Breast epithelium (tissue), 4 donors: ENCODE measurements around the gene PRKAA2. TPM values are rescaled to one million over a fixed set of nuclear protein-coding genes. Genes with fewer than 3 reads are reported as not detected.

Experiments used
- DNase-seq, 2 donors: peaks; one replicate each; pipeline ENCODE4 v3.0.0-alpha.2; 2019; ENCODE audit warnings: low spot score in 2 of 2
- H3K27ac ChIP-seq, 2 donors: fragments of 200-600 bp; sonication (generic) in 1 of 2; one replicate each; pipeline ENCODE4 v1.5.1; 2016 to 2019; ENCODE audit warnings: mild to moderate bottlenecking in 1 of 2
- H3K27me3 ChIP-seq, 2 donors: fragments of 200-600 bp; sonication (generic) in 1 of 2; one replicate each; pipeline versions ENCODE4 v1.5.1 to v1.6.0; 2017 to 2019; ENCODE audit warnings: control low read depth in 1 of 2, mild to moderate bottlenecking in 1 of 2
- H3K36me3 ChIP-seq: fragments of 200-600 bp; one replicate; pipeline ENCODE4 v1.5.1; 2019
- H3K4me1 ChIP-seq, 2 donors: fragments of 200-600 bp; sonication (generic); one replicate each; pipeline ENCODE4 v1.5.1; 2016 to 2019; ENCODE audit warnings: control low read depth in 1 of 2
- H3K4me3 ChIP-seq, 3 donors: fragments of 200-600 bp; sonication (generic); 1 replicate in 2 of 3; 2 replicates in 1 of 3; pipeline ENCODE4 v1.5.1; 2016 to 2019; ENCODE audit warnings: mild to moderate bottlenecking in 3 of 3, moderate library complexity in 2 of 3
- H3K9me3 ChIP-seq, 2 donors: fragments of 200-600 bp; sonication (generic) in 1 of 2; one replicate each; pipeline ENCODE4 v1.5.1; 2016 to 2019; ENCODE audit warnings: control low read depth in 1 of 2
- POLR2A ChIP-seq: fragments of 450-650 bp; IDR thresholded peaks from one replicate; pipeline ENCODE4 v1.6.1; 2016; ENCODE audit warnings: antibody characterized with exemption, mild to moderate bottlenecking, moderate library complexity
- POLR2AphosphoS5 ChIP-seq, 3 donors: sonication (generic); formaldehyde crosslinking; IDR thresholded peaks; one replicate each; pipeline ENCODE4 v1.6.1; 2017; ENCODE audit warnings: antibody characterized with exemption in 3 of 3
- intact Hi-C: fragments of 100-400 bp; cut with DNase I; formaldehyde crosslinking; loops from one replicate; pipeline ENCODE4 v1.15.1; 2023; ENCODE audit warnings: low total_unique reads
- total RNA-seq, 3 donors: library from RNA; depleted of rRNA; stranded (reverse); fragments of >200 nt; gene quantifications; one replicate each; pipeline ENCODE4 v1.1.0, GENCODE V29; 2016
- TF ChIP-seq, protein P1 (sequence below), 3 donors: fragments of 450-650 bp; IDR thresholded peaks; one replicate each; pipeline ENCODE4 v1.5.1; 2016 to 2017; ENCODE audit warnings: antibody characterized with exemption in 3 of 3, mild to moderate bottlenecking in 3 of 3, moderate library complexity in 3 of 3

PRKAA2 gene
- total RNA-seq, 3 donors from 2014 or later = 2.4 to 11.8 (median 6.6) TPM

- no peaks in the 10 kb centered on the region for H3K4me1 ChIP-seq
- TF ChIP-seq, protein P1, sequence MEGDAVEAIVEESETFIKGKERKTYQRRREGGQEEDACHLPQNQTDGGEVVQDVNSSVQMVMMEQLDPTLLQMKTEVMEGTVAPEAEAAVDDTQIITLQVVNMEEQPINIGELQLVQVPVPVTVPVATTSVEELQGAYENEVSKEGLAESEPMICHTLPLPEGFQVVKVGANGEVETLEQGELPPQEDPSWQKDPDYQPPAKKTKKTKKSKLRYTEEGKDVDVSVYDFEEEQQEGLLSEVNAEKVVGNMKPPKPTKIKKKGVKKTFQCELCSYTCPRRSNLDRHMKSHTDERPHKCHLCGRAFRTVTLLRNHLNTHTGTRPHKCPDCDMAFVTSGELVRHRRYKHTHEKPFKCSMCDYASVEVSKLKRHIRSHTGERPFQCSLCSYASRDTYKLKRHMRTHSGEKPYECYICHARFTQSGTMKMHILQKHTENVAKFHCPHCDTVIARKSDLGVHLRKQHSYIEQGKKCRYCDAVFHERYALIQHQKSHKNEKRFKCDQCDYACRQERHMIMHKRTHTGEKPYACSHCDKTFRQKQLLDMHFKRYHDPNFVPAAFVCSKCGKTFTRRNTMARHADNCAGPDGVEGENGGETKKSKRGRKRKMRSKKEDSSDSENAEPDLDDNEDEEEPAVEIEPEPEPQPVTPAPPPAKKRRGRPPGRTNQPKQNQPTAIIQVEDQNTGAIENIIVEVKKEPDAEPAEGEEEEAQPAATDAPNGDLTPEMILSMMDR (IDR thresholded peaks at IDR 0.05) = no peak
- no peak for TF ChIP-seq POLR2A
- TF ChIP-seq POLR2AphosphoS5 (IDR thresholded peaks at IDR 0.05) = no peak
- H3K4me3 ChIP-seq = no peak overlapping the region
- intact Hi-C loops = no loop called here
- H3K9me3 ChIP-seq = no peaks in the 10 kb centered on the region
- no peak overlapping the region for H3K27ac ChIP-seq
- H3K36me3 ChIP-seq = no peaks in the 10 kb centered on the region
- H3K27me3 ChIP-seq = no peaks in the 10 kb centered on the region
- no peak for DNase-seq
Measured at GRCh38 chr1:56672579-56672978, 27.5 kb downstream of the PRKAA2 start.

DNA sequence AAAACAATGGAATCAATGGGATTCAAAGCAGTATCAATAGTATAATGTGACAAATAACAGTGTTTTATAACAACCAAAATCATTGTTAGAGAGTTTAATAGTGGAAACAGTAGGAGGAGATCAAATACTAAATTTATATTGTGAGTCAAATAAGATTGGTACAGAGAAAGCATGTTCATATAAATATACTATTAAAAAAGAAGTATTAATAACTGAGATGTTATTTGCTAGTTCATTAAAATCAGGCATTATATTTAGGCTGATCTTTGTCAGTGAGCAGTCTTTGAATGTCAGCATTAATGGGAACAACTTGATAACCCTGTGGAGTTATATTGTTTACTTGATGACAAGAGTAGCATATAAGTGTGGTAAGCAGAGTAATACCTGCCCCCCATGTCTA lies 30.6 kb downstream of the PRKAA2 start:
- TF ChIP-seq, protein P1 (IDR thresholded peaks at IDR 0.05) = no peak
- TF ChIP-seq POLR2A (no peak), POLR2AphosphoS5 (IDR thresholded peaks at IDR 0.05) (no peak)

DNA sequence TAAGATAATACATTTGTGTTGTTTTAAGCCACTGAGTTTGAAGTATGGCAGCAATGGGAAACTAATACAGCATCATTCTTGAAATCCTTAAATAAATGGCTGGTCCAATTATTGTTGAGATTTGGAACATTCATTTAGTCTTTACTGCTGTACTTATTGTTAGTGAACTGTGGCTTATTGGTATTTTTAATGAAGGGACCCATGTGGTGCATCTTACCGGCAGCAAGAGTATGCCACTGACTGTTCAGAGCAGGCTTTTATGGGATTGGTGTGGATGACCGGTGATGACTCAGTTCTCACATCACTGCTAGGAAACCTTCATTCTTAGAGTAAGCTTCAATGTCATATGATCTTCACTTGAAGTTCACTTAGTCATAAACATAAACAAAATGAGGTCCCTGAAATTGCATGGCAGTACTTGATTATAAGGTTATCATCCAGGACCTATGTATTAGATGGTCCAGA lies 31.5 kb downstream of the PRKAA2 start:
- Histone ChIP-seq H3K36me3 (no peaks in the 10 kb centered on the region), H3K27ac (no peak overlapping the region), H3K9me3 (no peaks in the 10 kb centered on the region), H3K4me3 (no peak overlapping the region), H3K27me3 (no peaks in the 10 kb centered on the region), H3K4me1 (no peaks in the 10 kb centered on the region)
- DNase-seq = no peak
- TF ChIP-seq, protein P1 (IDR thresholded peaks at IDR 0.05) = no peak
- no peak for TF ChIP-seq POLR2AphosphoS5 (IDR thresholded peaks at IDR 0.05)
- no peak for TF ChIP-seq POLR2A
- intact Hi-C loops = no loop called here

More for the DNA sequence above, 30.6 kb downstream of the PRKAA2 start:
- Histone ChIP-seq H3K27me3 (no peaks in the 10 kb centered on the region), H3K4me1 (no peaks in the 10 kb centered on the region), H3K36me3 (no peaks in the 10 kb centered on the region), H3K27ac (no peak overlapping the region), H3K4me3 (no peak overlapping the region), H3K9me3 (no peaks in the 10 kb centered on the region)
- intact Hi-C loops = no loop called here
- no peak for DNase-seq

DNA sequence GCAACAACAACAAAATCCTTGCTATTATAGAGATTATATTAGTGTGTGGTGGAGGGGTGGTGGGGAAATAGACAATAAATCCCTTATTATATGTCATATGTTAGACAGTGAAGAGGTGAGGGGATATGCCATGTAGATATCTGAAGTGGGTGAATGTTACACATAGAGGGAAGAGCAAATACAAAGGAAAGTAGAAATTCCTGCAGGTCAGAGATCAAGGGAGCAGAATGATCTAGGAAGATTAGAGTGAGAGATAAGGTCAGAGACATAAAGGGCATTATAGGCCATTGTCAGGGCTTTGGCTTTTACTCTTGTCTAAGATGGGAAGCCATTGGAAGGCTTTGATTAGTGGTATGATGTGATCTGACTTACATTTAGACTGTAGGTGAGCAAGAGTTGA lies 38.5 kb downstream of the PRKAA2 start:
- TF ChIP-seq POLR2AphosphoS5 (IDR thresholded peaks at IDR 0.05) (no peak), POLR2A (no peak)
- TF ChIP-seq, protein P1 (IDR thresholded peaks at IDR 0.05) = no peak
- Histone ChIP-seq H3K27ac (no peak overlapping the region), H3K27me3 (no peaks in the 10 kb centered on the region), H3K36me3 (no peaks in the 10 kb centered on the region), H3K9me3 (no peaks in the 10 kb centered on the region), H3K4me3 (no peak overlapping the region), H3K4me1 (no peaks in the 10 kb centered on the region)
- DNase-seq = no peak
- intact Hi-C loops = no loop called here

DNA sequence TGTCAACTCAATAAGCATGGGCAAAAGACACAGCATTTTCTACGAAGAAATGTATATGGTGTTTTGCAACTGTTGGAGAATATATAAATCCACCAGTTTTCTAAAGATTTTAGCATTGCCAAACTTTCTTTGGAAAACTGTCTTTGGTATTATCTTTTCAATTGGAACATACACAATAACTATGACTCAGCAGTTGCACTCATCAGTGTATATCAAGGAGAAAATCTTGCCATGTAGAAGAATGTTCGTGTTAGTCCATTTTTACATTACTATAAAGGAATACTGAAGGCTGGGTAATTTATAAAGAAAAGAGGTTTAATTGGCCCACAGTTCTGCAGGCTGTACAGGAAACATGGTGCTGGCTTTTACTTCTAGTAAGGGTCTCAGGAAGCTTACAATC lies 41.1 kb downstream of the PRKAA2 start:
- no peaks in the 10 kb centered on the region for H3K36me3 ChIP-seq
- no peaks in the 10 kb centered on the region for H3K9me3 ChIP-seq
- H3K4me3 ChIP-seq = no peak overlapping the region
- no peak overlapping the region for H3K27ac ChIP-seq
- intact Hi-C loops = no loop called here
- no peaks in the 10 kb centered on the region for H3K4me1 ChIP-seq
- H3K27me3 ChIP-seq = no peaks in the 10 kb centered on the region
- no peak for TF ChIP-seq POLR2AphosphoS5 (IDR thresholded peaks at IDR 0.05)
- TF ChIP-seq, protein P1 (IDR thresholded peaks at IDR 0.05) = no peak
- no peak for TF ChIP-seq POLR2A
- no peak for DNase-seq
